Hematopoietic multipotent progenitor cell treated with erythropoietin and hydrocortisone succinate and interleukin-3 and kit ligand, for 8 days (in vitro differentiated cells): Measurements from ENCODE around the gene LCP1.

ENCODE experiments used
- DNase-seq: peaks from one replicate; pipeline ENCODE4 v3.0.0-alpha.2; 2015

LCP1 gene

GRCh38 chr13:46126552-46127357 lies 55.2 kb downstream of the LCP1 start:
- peak; percentile 89 for DNase-seq

GRCh38 chr13:46126056-46126455 lies 55.9 kb downstream of the LCP1 start:
- no peak for DNase-seq

GRCh38 chr13:46124967-46125933 lies 56.7 kb downstream of the LCP1 start:
- DNase-seq: peak; percentile 73

- DNase-seq: peak; percentile 41
Observed at GRCh38 chr13:46124531-46124966, 57.4 kb downstream of the LCP1 start.

- no peak for DNase-seq
Observed at GRCh38 chr13:46122304-46122703, 59.7 kb downstream of the LCP1 start.

GRCh38 chr13:46121597-46122163 lies 60.3 kb downstream of the LCP1 start:
- DNase-seq: no peak

GRCh38 chr13:46121033-46121432 lies 60.9 kb downstream of the LCP1 start:
- no peak for DNase-seq

GRCh38 chr13:46119883-46120614 lies 61.9 kb downstream of the LCP1 start:
- peak; percentile 82 for DNase-seq

GRCh38 chr13:46116653-46117502 lies 65.1 kb downstream of the LCP1 start:
- no peak for DNase-seq

- no peak for DNase-seq
Observed at GRCh38 chr13:46114613-46115012, 67.4 kb downstream of the LCP1 start.

GRCh38 chr13:46113596-46113995 lies 68.4 kb downstream of the LCP1 start:
- peak; percentile 14 for DNase-seq

- no peak for DNase-seq
Observed at GRCh38 chr13:46111151-46111550, 70.8 kb downstream of the LCP1 start.

GRCh38 chr13:46109451-46109850 lies 72.5 kb downstream of the LCP1 start:
- no peak for DNase-seq

GRCh38 chr13:46106839-46107371 lies 75.1 kb downstream of the LCP1 start:
- no peak for DNase-seq

GRCh38 chr13:46104868-46105267 lies 77.1 kb downstream of the LCP1 start, which contains the start of gene CPB2:
CPB2 (minus strand) TSS chr13:46105033; CDS start chr13:46105009, 24 bp downstream.
- no peak for DNase-seq

GRCh38 chr13:46103037-46103436 lies 78.9 kb downstream of the LCP1 start:
- no peak for DNase-seq

- DNase-seq: no peak
Observed at GRCh38 chr13:46102255-46102605, 79.7 kb downstream of the LCP1 start.

- no peak for DNase-seq
Observed at GRCh38 chr13:46101484-46102254, 80.3 kb downstream of the LCP1 start.

GRCh38 chr13:46101002-46101401 lies 81.0 kb downstream of the LCP1 start:
- no peak for DNase-seq

- peak; percentile 82 for DNase-seq
Observed at GRCh38 chr13:46100191-46100815, 81.7 kb downstream of the LCP1 start.
